Endothelial cell (in vitro differentiated cells): ENCODE measurements around the gene GAREM2. TPM values are rescaled to one million over a fixed set of nuclear protein-coding genes. Genes with fewer than 3 reads are reported as not detected.
A peak's percentile ranks its signal among the peaks of the same experiment; 100 is the strongest.

ENCODE experiments used
- DNase-seq: peaks from one replicate; pipeline ENCODE4 v3.0.0; 2021; ENCODE audit warnings: low spot score
- H3K27ac Mint-ChIP-seq: one replicate; pipeline ENCODE4 v1.8.0; 2021; ENCODE audit warnings: mixed read lengths, inconsistent platforms; ENCODE audit not compliant: unreplicated experiment
- H3K27me3 Mint-ChIP-seq: one replicate; pipeline ENCODE4 v1.8.0; 2021; ENCODE audit warnings: mild to moderate bottlenecking, moderate library complexity, mixed read lengths, inconsistent platforms; ENCODE audit not compliant: unreplicated experiment
- H3K36me3 Mint-ChIP-seq: one replicate; pipeline ENCODE4 v1.8.0; 2021; ENCODE audit warnings: mild to moderate bottlenecking, low read depth, mixed read lengths, inconsistent platforms; ENCODE audit not compliant: unreplicated experiment
- H3K4me1 Mint-ChIP-seq: one replicate; pipeline ENCODE4 v1.8.0; 2021; ENCODE audit warnings: mild to moderate bottlenecking, mixed read lengths, inconsistent platforms; ENCODE audit not compliant: unreplicated experiment
- H3K4me3 Mint-ChIP-seq: one replicate; pipeline ENCODE4 v1.8.0; 2021; ENCODE audit warnings: mild to moderate bottlenecking, mixed read lengths, inconsistent platforms; ENCODE audit not compliant: unreplicated experiment
- H3K9me3 Mint-ChIP-seq: one replicate; pipeline ENCODE4 v1.8.0; 2021; ENCODE audit warnings: mixed read lengths, inconsistent platforms; ENCODE audit not compliant: unreplicated experiment
- CTCF ChIP-seq: fragments of 200-600 bp; sonication (generic); IDR thresholded peaks from one replicate; pipeline ENCODE4 v1.5.0; 2021; ENCODE audit warnings: antibody characterized with exemption; ENCODE audit not compliant: unreplicated experiment
- long read RNA-seq: library from polyadenylated mRNA; unstranded; transcript quantifications from one replicate; pipeline ENCODE4 v2.0.0, GENCODE V29; 2020; ENCODE audit not compliant: unreplicated experiment
- total RNA-seq: library from RNA; stranded (reverse); fragmentation: NEBNext Ultra II Directional; extraction: Animal tissue kit (Norgen Biotek cat#: 25700); gene quantifications from one replicate; pipeline ENCODE4 v1.2.1, GENCODE V29; 2021; ENCODE audit not compliant: unreplicated experiment

GAREM2 gene
- 4.6 TPM for total RNA-seq
- long read RNA-seq, partial matches to known transcripts, result 3 of 3 reads
- long read RNA-seq, other reads (novel, unspliced or antisense), result 0 of 3 reads

- Mint-ChIP-seq H3K9me3 (no peaks in the 10 kb centered on the region), H3K4me3 (peak within 1 kb of the TSS; percentile 88), H3K27me3 (peaks cover 20% of the 10 kb centered on the region), H3K36me3 (peaks cover 11% of the 10 kb centered on the region), H3K4me1 (peaks cover 8% of the 10 kb centered on the region), H3K27ac (no peak within 1 kb of the TSS)
- DNase-seq, result no peak
- TF ChIP-seq CTCF, result no peak
Observed at GRCh38 chr2:26172871-26173775, at the start of gene GAREM2. Gene GAREM2, plus strand, starts transcription at chr2:26173088. Its CDS starts 133 bp downstream, at chr2:26173221.

GRCh38 chr2:26123426-26123825, 49.5 kb upstream of the GAREM2 start:
- Mint-ChIP-seq H3K4me3 (no peak overlapping the region), H3K27me3 (no peaks in the 10 kb centered on the region), H3K36me3 (peaks cover 3% of the 10 kb centered on the region), H3K4me1 (peaks cover 6% of the 10 kb centered on the region), H3K9me3 (no peaks in the 10 kb centered on the region), H3K27ac (no peak overlapping the region)
- TF ChIP-seq CTCF, result no peak
- no peak for DNase-seq

GRCh38 chr2:26126074-26126473, 46.8 kb upstream of the GAREM2 start:
- no peak for DNase-seq
- H3K36me3 Mint-ChIP-seq, result peaks cover 8% of the 10 kb centered on the region
- H3K27ac Mint-ChIP-seq, result no peak overlapping the region
- no peaks in the 10 kb centered on the region for H3K9me3 Mint-ChIP-seq
- no peak overlapping the region for H3K4me3 Mint-ChIP-seq
- no peaks in the 10 kb centered on the region for H3K27me3 Mint-ChIP-seq
- peaks cover 6% of the 10 kb centered on the region for H3K4me1 Mint-ChIP-seq
- no peak for TF ChIP-seq CTCF

GRCh38 chr2:26128176-26128575, 44.7 kb upstream of the GAREM2 start:
- H3K27ac Mint-ChIP-seq, result no peak overlapping the region
- H3K4me1 Mint-ChIP-seq, result peaks cover 3% of the 10 kb centered on the region
- TF ChIP-seq CTCF, result no peak
- no peak for DNase-seq
- no peaks in the 10 kb centered on the region for H3K27me3 Mint-ChIP-seq
- no peak overlapping the region for H3K4me3 Mint-ChIP-seq
- H3K9me3 Mint-ChIP-seq, result no peaks in the 10 kb centered on the region
- H3K36me3 Mint-ChIP-seq, result peaks cover 9% of the 10 kb centered on the region

DNA sequence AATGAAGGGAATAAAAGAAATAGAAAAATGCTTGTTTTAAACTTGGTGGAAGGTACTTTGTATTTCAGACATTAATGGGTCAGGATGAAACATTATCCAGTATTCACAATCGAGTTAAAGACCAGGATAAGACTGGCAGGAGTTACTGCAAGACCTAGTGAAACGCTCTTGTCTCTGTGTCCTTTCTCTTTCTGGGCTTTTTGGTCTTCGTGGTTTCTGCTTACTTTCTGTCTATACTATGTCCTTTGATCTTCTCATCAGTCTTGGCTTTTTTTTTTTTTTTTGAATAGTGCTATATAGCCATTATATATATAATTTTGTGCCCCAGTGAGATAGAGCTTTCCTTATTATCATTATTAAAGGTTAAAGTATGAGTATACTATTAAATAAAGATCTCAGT, 42.1 kb upstream of the GAREM2 start:
- H3K9me3 Mint-ChIP-seq, result no peaks in the 10 kb centered on the region
- no peak overlapping the region for H3K27ac Mint-ChIP-seq
- TF ChIP-seq CTCF, result no peak
- H3K27me3 Mint-ChIP-seq, result peaks cover 1% of the 10 kb centered on the region
- H3K4me3 Mint-ChIP-seq, result no peak overlapping the region
- peaks cover 8% of the 10 kb centered on the region for H3K4me1 Mint-ChIP-seq
- H3K36me3 Mint-ChIP-seq, result peaks cover 17% of the 10 kb centered on the region
- DNase-seq, result no peak
